Measurements from ENCODE around the gene SFMBT2.

SFMBT2 gene

DNA sequence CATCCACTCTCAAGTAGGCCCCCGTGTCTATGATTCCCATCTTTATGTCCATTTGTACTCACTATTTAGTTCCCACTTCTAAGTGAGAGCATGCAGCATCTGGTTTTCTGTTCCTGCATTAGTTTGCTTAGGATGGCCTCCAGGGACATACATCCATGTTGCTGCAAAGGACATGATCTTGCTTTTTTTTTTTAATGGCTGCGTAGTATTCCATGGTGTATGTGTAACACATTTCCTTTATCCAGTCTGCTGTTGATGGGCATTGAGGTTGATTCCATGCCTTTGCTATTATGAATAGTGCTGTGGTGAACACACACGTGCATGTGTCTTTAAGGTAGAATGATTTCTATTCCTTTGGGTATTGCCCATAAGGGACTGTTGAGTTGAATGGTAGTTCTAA lies 67.8 kb downstream of the SFMBT2 start:
- no peak overlapping the region for H3K4me3 ChIP-seq (replicated peaks; ENCODE audit: low read depth, low read length)
- DNase-seq (ENCODE audit: low read depth), result no peak
- TF ChIP-seq, protein P1, sequence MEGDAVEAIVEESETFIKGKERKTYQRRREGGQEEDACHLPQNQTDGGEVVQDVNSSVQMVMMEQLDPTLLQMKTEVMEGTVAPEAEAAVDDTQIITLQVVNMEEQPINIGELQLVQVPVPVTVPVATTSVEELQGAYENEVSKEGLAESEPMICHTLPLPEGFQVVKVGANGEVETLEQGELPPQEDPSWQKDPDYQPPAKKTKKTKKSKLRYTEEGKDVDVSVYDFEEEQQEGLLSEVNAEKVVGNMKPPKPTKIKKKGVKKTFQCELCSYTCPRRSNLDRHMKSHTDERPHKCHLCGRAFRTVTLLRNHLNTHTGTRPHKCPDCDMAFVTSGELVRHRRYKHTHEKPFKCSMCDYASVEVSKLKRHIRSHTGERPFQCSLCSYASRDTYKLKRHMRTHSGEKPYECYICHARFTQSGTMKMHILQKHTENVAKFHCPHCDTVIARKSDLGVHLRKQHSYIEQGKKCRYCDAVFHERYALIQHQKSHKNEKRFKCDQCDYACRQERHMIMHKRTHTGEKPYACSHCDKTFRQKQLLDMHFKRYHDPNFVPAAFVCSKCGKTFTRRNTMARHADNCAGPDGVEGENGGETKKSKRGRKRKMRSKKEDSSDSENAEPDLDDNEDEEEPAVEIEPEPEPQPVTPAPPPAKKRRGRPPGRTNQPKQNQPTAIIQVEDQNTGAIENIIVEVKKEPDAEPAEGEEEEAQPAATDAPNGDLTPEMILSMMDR (IDR thresholded peaks at IDR 0.05; ENCODE audit: low read length, missing control alignments), result no peak

- no peak overlapping the region for H3K4me3 ChIP-seq (replicated peaks; ENCODE audit: low read depth, low read length)
- DNase-seq (ENCODE audit: low read depth), result peak; percentile 3
- TF ChIP-seq, protein P1 (IDR thresholded peaks at IDR 0.05; ENCODE audit: low read length, missing control alignments), result no peak
Measured at GRCh38 chr10:7340179-7340874, 70.5 kb downstream of the SFMBT2 start.

GRCh38 chr10:7339510-7339909 lies 71.3 kb downstream of the SFMBT2 start:
- no peak overlapping the region for H3K4me3 ChIP-seq (replicated peaks; ENCODE audit: low read depth, low read length)
- no peak for DNase-seq (ENCODE audit: low read depth)
- TF ChIP-seq, protein P1 (IDR thresholded peaks at IDR 0.05; ENCODE audit: low read length, missing control alignments), result no peak

DNA sequence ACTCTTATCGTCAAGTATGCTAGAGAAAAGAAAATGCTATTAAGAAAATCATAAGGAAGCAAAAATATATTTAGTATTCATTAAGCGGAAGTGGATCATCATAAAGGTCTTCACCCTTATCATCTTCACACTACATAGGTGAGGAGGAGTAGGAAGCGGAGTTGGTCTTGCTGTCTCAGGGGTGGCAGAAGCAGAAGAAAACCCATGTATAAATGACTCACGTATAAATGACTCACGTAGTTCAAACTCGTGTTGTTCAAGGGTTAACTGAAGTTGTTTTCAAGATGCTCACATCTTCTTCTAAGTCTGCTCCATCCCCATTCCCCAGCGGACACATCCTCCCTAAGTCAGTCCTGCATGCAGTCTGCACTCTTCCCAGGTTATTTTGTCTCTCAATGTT lies 72.4 kb downstream of the SFMBT2 start:
- DNase-seq (ENCODE audit: low read depth), result no peak
- H3K4me3 ChIP-seq (replicated peaks; ENCODE audit: low read depth, low read length), result no peak overlapping the region
- TF ChIP-seq, protein P1 (IDR thresholded peaks at IDR 0.05; ENCODE audit: low read length, missing control alignments), result no peak

- DNase-seq (ENCODE audit: low read depth), result no peak
- H3K4me3 ChIP-seq (replicated peaks; ENCODE audit: low read depth, low read length), result no peak overlapping the region
- TF ChIP-seq, protein P1 (IDR thresholded peaks at IDR 0.05; ENCODE audit: low read length, missing control alignments), result no peak
Measured at GRCh38 chr10:7337431-7338171, 73.2 kb downstream of the SFMBT2 start.

DNA sequence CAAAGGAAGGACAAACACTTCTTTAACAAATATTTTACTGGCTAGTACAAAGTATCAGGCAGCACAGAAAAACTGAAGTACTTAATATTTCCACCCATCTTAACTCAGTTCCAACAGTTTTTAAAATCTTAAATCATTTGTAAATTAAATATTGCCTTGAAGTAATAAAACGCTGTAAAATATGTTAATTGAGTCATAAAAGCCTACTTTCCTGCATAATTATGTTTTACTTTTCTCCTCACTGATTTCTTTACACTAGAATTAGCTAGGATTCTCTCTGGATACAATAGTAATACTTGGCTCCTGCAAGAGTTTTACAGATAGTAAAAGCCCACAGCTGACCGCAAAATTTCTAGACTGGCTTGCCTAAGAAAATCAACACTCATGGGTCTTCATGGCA lies 74.9 kb downstream of the SFMBT2 start:
- H3K4me3 ChIP-seq (replicated peaks; ENCODE audit: low read depth, low read length), result no peak overlapping the region
- DNase-seq (ENCODE audit: low read depth), result no peak
- TF ChIP-seq, protein P1 (IDR thresholded peaks at IDR 0.05; ENCODE audit: low read length, missing control alignments), result no peak

Measured in fibroblast of pulmonary artery (primary cell).